Measurements from ENCODE around the gene KCNT1.

- TF ChIP-seq CTCF (IDR thresholded peaks at IDR 0.05; ENCODE audit: poor library complexity) (no peak), EZH2 (IDR thresholded peaks at IDR 0.05; ENCODE audit: borderline replicate concordance) (no peak)
Observed at GRCh38 chr9:135680056-135680455, 21.9 kb upstream of the KCNT1 start.

Data from hepatocyte (in vitro differentiated cells).